DND-41 (cell line): ENCODE results near the gene MARS1.
"Not testable (repeated sequence)": the region's sequence is repeated elsewhere in the genome, so short reads cannot be mapped to it uniquely, and the experiment has no call there.

ENCODE experiments used
- EZH2 ChIP-seq: IDR thresholded peaks from 3 replicates; pipeline ENCODE4 v1.6.1; 2012; ENCODE audit warnings: borderline replicate concordance, low read depth, mild to moderate bottlenecking, moderate library complexity, low read length, inconsistent platforms; ENCODE audit not compliant: severe bottlenecking
- TF ChIP-seq, protein P1 (sequence below): IDR thresholded peaks from 2 replicates; pipeline ENCODE4 v1.5.1; 2012; ENCODE audit warnings: borderline replicate concordance, low read length, moderate library complexity, mild to moderate bottlenecking; ENCODE audit not compliant: poor library complexity, severe bottlenecking; ENCODE audit errors: extremely low read depth

GRCh38 chr12:57513677-57514076, 25.8 kb downstream of the MARS1 start:
- TF ChIP-seq, protein P1, sequence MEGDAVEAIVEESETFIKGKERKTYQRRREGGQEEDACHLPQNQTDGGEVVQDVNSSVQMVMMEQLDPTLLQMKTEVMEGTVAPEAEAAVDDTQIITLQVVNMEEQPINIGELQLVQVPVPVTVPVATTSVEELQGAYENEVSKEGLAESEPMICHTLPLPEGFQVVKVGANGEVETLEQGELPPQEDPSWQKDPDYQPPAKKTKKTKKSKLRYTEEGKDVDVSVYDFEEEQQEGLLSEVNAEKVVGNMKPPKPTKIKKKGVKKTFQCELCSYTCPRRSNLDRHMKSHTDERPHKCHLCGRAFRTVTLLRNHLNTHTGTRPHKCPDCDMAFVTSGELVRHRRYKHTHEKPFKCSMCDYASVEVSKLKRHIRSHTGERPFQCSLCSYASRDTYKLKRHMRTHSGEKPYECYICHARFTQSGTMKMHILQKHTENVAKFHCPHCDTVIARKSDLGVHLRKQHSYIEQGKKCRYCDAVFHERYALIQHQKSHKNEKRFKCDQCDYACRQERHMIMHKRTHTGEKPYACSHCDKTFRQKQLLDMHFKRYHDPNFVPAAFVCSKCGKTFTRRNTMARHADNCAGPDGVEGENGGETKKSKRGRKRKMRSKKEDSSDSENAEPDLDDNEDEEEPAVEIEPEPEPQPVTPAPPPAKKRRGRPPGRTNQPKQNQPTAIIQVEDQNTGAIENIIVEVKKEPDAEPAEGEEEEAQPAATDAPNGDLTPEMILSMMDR = not testable (repeated sequence)
- TF ChIP-seq EZH2 = not testable (repeated sequence)
